Esophagus squamous epithelium (tissue), 5 donors: ENCODE measurements around the gene ZNF490. TPM values are rescaled to one million over a fixed set of nuclear protein-coding genes. Genes with fewer than 3 reads are reported as not detected.

Experiments used
- DNase-seq: peaks from one replicate; lab custom pipeline; 2025; lab: John Stamatoyannopoulos, UW
- H3K27ac ChIP-seq, 4 donors: fragments of 200-600 bp; sonication (generic); one replicate each; pipeline ENCODE4 v1.5.1; 2016 to 2019; ENCODE audit warnings: mild to moderate bottlenecking in 1 of 4
- H3K27me3 ChIP-seq, 4 donors: fragments of 200-600 bp; sonication (generic); 1 replicate in 3 of 4; 2 replicates in 1 of 4; pipeline versions ENCODE4 v1.5.1 to v1.6.0; 2017 to 2021; ENCODE audit warnings: antibody characterized with exemption in 1 of 4
- H3K36me3 ChIP-seq, 3 donors: fragments of 200-600 bp; sonication (generic); one replicate each; pipeline ENCODE4 v1.5.1; 2016 to 2019
- H3K4me1 ChIP-seq, 3 donors: fragments of 200-600 bp; sonication (generic); one replicate each; pipeline ENCODE4 v1.5.1; 2017 to 2019
- H3K4me3 ChIP-seq, 4 donors: fragments of 200-600 bp; sonication (generic); 1 replicate in 3 of 4; 2 replicates in 1 of 4; pipeline ENCODE4 v1.5.1; 2016 to 2019; ENCODE audit warnings: mild to moderate bottlenecking in 2 of 4, moderate library complexity in 1 of 4
- H3K9me3 ChIP-seq, 3 donors: fragments of 200-600 bp; sonication (generic); one replicate each; pipeline ENCODE4 v1.5.1; 2016 to 2019
- POLR2A ChIP-seq, 4 donors: fragments of 450-650 bp; IDR thresholded peaks; one replicate each; pipeline ENCODE4 v1.6.1; 2017; ENCODE audit warnings: antibody characterized with exemption in 4 of 4, mild to moderate bottlenecking in 4 of 4, moderate library complexity in 3 of 4
- WGBS, 2 donors: methylation state at CpG; one replicate each; pipeline ENCODE4 v1.1.5; 2018; 5-methylcytosine and 5-hydroxymethylcytosine counted together
- intact Hi-C: fragments of 100-400 bp; cut with DNase I; formaldehyde crosslinking; loops from one replicate; pipeline ENCODE4 v1.15.0; 2022
- total RNA-seq, 4 donors: library from RNA; depleted of rRNA; stranded (reverse); fragments of >200 nt; gene quantifications; one replicate each; pipeline ENCODE4 v1.1.0, GENCODE V29; 2016
- TF ChIP-seq, protein P1 (sequence below), 6 experiments: fragments of 450-650 bp in 4 of 6; fragments of 200-600 bp in 2 of 6; sonication (generic) in 2 of 6; IDR thresholded peaks; one replicate each; pipeline ENCODE4 v1.5.1; 2016 to 2019; ENCODE audit warnings: antibody characterized with exemption in 6 of 6, mild to moderate bottlenecking in 4 of 6, moderate library complexity in 4 of 6
- donor health status: DM: yes; HTN: yes; CAD: no.

The ZNF490 gene
- total RNA-seq, 4 donors from 2014 or later = 2.5 to 6.7 (median 4.2) TPM

DNA sequence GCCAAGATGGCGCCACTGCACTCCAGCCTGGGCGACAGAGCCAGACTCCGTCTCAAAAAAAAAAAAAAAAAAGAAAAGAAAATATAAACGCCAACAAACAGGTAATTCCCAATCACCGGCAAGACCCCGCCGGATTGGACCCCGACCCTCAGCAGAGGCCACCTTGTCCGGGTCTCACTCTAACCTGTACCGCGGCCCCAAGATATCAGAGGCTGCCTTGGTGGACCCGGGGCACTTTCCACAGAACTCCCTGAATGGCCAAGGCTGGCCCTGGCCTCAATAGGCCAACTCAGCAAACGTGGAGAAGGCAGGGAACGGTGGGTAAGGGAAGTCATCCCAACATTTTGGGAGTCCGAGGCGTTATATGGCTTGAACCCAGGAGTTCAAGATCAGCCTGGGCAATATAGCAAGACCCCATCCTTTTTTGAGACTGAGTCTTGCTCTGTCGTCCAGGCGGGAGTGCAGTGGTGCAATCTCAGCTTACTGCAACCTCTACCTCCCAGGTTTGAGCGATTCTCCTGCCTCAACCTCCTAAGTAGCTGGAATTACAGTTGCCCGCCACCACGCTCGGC is 28.1 kb upstream of the ZNF490 start:
- H3K27me3 ChIP-seq = no peaks in the 10 kb centered on the region
- WGBS, 2 donors = 89 to 92% methylated on average over 15 to 17 of the region's 22 CpGs
- no peak for DNase-seq
- no peaks in the 10 kb centered on the region for H3K36me3 ChIP-seq
- intact Hi-C loops = no loop called here
- no peak overlapping the region for H3K4me3 ChIP-seq
- H3K9me3 ChIP-seq = no peaks in the 10 kb centered on the region
- H3K4me1 ChIP-seq = peaks cover 9 to 13% (median 10%) of the 10 kb centered on the region in 3 donors
- H3K27ac ChIP-seq = no peak overlapping the region
- TF ChIP-seq, protein P1, sequence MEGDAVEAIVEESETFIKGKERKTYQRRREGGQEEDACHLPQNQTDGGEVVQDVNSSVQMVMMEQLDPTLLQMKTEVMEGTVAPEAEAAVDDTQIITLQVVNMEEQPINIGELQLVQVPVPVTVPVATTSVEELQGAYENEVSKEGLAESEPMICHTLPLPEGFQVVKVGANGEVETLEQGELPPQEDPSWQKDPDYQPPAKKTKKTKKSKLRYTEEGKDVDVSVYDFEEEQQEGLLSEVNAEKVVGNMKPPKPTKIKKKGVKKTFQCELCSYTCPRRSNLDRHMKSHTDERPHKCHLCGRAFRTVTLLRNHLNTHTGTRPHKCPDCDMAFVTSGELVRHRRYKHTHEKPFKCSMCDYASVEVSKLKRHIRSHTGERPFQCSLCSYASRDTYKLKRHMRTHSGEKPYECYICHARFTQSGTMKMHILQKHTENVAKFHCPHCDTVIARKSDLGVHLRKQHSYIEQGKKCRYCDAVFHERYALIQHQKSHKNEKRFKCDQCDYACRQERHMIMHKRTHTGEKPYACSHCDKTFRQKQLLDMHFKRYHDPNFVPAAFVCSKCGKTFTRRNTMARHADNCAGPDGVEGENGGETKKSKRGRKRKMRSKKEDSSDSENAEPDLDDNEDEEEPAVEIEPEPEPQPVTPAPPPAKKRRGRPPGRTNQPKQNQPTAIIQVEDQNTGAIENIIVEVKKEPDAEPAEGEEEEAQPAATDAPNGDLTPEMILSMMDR (IDR thresholded peaks at IDR 0.05) = no peak
- no peak for TF ChIP-seq POLR2A (IDR thresholded peaks at IDR 0.05)

DNA sequence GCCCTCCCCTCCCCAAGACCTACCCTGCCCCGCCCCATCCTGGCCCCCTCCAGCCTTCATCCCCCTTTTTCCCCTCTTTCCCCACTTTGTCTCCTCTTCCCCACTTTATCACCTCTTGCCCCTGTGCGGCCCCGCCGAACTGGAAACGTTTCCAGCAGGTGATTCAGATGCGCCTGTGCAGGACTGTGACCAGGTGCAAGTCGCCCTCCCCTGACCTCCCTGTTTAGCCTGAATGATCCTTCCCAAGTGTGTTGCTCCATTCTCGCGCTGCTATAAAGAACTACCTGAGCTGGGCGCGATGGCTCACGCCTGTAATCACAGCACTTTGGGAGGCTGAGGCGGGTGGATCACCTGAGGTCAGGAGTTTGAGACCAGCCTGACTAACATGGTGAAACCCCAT is 26.0 kb upstream of the ZNF490 start:
- DNase-seq = no peak
- peaks cover 9 to 13% (median 10%) of the 10 kb centered on the region in 3 donors for H3K4me1 ChIP-seq
- H3K9me3 ChIP-seq = no peaks in the 10 kb centered on the region
- intact Hi-C loops = no loop called here
- peaks cover 0 to 4% (median 0%) of the 10 kb centered on the region in 3 donors for H3K36me3 ChIP-seq
- H3K27ac ChIP-seq = no peak overlapping the region
- TF ChIP-seq, protein P1 (IDR thresholded peaks at IDR 0.05) = no peak
- no peak for TF ChIP-seq POLR2A (IDR thresholded peaks at IDR 0.05)
- no peak overlapping the region for H3K4me3 ChIP-seq
- 81 to 89% methylated on average over 2 to 7 of the region's 13 CpGs for WGBS, 2 donors
- no peaks in the 10 kb centered on the region for H3K27me3 ChIP-seq

DNA sequence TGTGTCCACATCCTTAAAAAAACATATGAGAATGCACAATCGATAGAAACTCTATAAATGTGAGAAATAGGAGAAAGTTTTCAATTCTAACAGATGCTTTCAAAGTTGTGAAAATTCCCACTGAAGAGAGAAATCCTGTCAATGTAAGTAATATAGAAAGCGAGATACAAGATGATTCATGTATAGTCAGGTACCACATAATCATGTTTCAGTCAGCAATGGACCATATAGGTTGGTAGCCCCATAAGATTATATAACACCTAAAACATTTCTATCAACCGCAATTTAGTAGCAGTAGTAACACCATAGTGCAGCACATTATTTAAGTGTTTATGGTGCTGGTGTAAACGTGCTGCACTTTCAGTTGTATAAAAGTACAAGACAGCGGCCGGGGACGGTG is 18.6 kb upstream of the ZNF490 start:
- TF ChIP-seq, protein P1 (IDR thresholded peaks at IDR 0.05) = no peak
- TF ChIP-seq POLR2A (IDR thresholded peaks at IDR 0.05) = no peak
- Histone ChIP-seq H3K9me3 (peaks cover 0 to 57% (median 40%) of the 10 kb centered on the region in 3 donors), H3K36me3 (peaks cover 32 to 76% (median 50%) of the 10 kb centered on the region in 3 donors), H3K4me1 (no peaks in the 10 kb centered on the region), H3K27ac (no peak overlapping the region), H3K27me3 (no peaks in the 10 kb centered on the region), H3K4me3 (no peak overlapping the region)
- intact Hi-C loops = no loop called here
- DNase-seq = no peak
- WGBS, 2 donors = 89 to 94% methylated on average over 4 to 7 of the region's 7 CpGs

DNA sequence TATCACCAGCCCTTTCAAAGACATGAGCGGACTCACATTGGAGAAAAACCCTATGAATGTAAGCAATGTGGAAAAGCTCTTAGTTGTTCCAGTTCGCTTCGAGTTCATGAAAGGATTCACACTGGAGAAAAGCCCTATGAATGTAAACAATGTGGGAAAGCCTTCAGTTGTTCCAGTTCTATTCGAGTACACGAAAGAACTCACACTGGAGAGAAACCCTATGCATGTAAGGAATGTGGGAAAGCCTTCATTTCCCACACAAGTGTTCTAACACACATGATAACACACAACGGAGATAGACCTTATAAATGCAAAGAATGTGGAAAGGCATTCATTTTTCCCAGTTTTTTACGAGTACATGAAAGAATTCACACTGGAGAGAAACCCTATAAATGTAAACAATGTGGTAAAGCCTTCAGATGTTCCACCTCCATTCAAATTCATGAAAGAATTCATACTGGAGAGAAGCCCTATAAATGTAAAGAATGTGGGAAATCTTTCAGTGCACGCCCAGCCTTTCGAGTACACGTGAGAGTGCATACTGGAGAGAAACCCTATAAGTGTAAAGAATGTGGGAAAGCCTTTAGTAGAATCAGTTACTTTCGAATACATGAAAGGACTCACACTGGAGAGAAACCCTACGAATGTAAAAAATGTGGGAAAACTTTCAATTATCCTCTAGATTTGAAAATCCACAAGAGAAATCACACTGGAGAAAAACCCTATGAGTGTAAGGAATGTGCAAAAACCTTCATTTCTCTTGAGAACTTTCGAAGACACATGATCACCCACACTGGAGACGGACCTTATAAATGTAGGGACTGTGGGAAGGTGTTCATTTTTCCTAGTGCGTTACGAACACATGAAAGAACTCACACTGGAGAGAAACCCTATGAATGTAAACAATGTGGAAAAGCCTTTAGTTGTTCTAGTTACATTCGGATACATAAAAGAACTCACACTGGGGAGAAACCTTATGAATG is 17.7 kb upstream of the ZNF490 start:
- 96% methylated on average over 17 of the region's 17 CpGs for WGBS, 2 donors
- TF ChIP-seq, protein P1 (IDR thresholded peaks at IDR 0.05) = no peak
- no peak for TF ChIP-seq POLR2A (IDR thresholded peaks at IDR 0.05)
- Histone ChIP-seq H3K36me3 (peaks cover 32 to 85% (median 58%) of the 10 kb centered on the region in 3 donors), H3K4me3 (no peak overlapping the region), H3K27me3 (no peaks in the 10 kb centered on the region), H3K4me1 (no peaks in the 10 kb centered on the region), H3K9me3 (peaks cover 0 to 57% (median 40%) of the 10 kb centered on the region in 3 donors), H3K27ac (no peak overlapping the region)
- no peak for DNase-seq
- intact Hi-C loops = no loop called here

DNA sequence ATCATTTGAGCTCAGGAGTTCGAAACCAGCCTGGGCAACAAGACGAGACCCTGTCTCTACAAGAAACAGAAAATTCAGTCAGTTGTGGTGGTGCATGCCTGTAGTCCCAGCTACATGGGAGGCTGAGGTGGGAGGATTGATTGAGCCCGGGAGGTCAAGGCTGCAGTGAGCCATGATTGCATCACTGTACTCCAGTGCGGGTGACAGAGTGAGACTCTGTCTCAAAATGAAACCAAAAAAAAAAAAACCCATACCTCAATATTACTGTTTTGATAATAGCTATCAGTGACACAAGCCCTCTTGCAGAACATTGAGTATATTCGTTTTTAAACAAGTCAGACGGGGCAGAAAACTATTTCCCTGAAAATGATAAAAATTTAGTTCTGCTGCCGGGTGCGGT is 16.3 kb upstream of the ZNF490 start:
- no peak for TF ChIP-seq POLR2A (IDR thresholded peaks at IDR 0.05)
- TF ChIP-seq, protein P1 (IDR thresholded peaks at IDR 0.05) = no peak
- H3K27me3 ChIP-seq = no peaks in the 10 kb centered on the region
- H3K4me1 ChIP-seq = peaks cover 0 to 5% (median 0%) of the 10 kb centered on the region in 3 donors
- intact Hi-C loops = no loop called here
- H3K9me3 ChIP-seq = peaks cover 0 to 57% (median 40%) of the 10 kb centered on the region in 3 donors
- H3K4me3 ChIP-seq = no peak overlapping the region
- 87 to 94% methylated on average over 8 of the region's 8 CpGs for WGBS, 2 donors
- peaks cover 32 to 88% (median 58%) of the 10 kb centered on the region in 3 donors for H3K36me3 ChIP-seq
- DNase-seq = no peak
- no peak overlapping the region for H3K27ac ChIP-seq
